Liver (tissue), 9 donors: ENCODE results near the gene PF4V1. TPM values are rescaled to one million over a fixed set of nuclear protein-coding genes. Genes with fewer than 3 reads are reported as not detected.

Source experiments
- DNase-seq: peaks from one replicate; pipeline ENCODE4 v3.0.0-alpha.2; 2017; ENCODE audit warnings: low spot score
- H3K27ac ChIP-seq, 2 donors: one replicate each; pipeline ENCODE4 v1.7.0; 2013; ENCODE audit warnings: inconsistent platforms in 2 of 2, low read length in 2 of 2, control low read depth in 1 of 2, low read depth in 1 of 2, mild to moderate bottlenecking in 1 of 2
- H3K27me3 ChIP-seq, 4 donors: one replicate each; pipeline versions ENCODE4 v1.6.1 to v1.7.0; 2013; ENCODE audit warnings: low read length in 3 of 4, inconsistent platforms in 1 of 4, mild to moderate bottlenecking in 1 of 4, moderate library complexity in 1 of 4; ENCODE audit not compliant: control insufficient read depth in 4 of 4, insufficient read depth in 4 of 4
- H3K36me3 ChIP-seq, 4 donors: one replicate each; pipeline versions ENCODE4 v1.6.1 to v1.7.0; 2013; ENCODE audit warnings: low read length in 3 of 4, mild to moderate bottlenecking in 3 of 4, low read depth in 1 of 4, moderate library complexity in 1 of 4; ENCODE audit not compliant: control insufficient read depth in 4 of 4, insufficient read depth in 3 of 4
- H3K4me1 ChIP-seq, 4 donors: one replicate each; pipeline versions ENCODE4 v1.6.1 to v1.7.0; 2013; ENCODE audit warnings: low read length in 3 of 4, mild to moderate bottlenecking in 3 of 4, moderate library complexity in 1 of 4; ENCODE audit not compliant: control insufficient read depth in 4 of 4, insufficient read depth in 4 of 4
- H3K4me3 ChIP-seq, 3 donors: one replicate each; pipeline versions ENCODE4 v1.6.1 to v1.7.0; 2013; ENCODE audit warnings: low read length in 3 of 3, control low read depth in 1 of 3, low read depth in 1 of 3, mild to moderate bottlenecking in 1 of 3
- H3K9ac ChIP-seq, 2 donors: one replicate each; pipeline ENCODE4 v1.7.0; 2013; ENCODE audit warnings: low read length in 2 of 2, mild to moderate bottlenecking in 2 of 2, moderate library complexity in 2 of 2, control low read depth in 1 of 2, low read depth in 1 of 2
- H3K9me3 ChIP-seq, 4 donors: one replicate each; pipeline versions ENCODE4 v1.6.1 to v1.7.0; 2013; ENCODE audit warnings: low read length in 3 of 4; ENCODE audit not compliant: control insufficient read depth in 4 of 4
- EGR1 ChIP-seq, 2 donors: IDR thresholded peaks; 2 replicates each; pipeline ENCODE4 v1.6.1; 2016 to 2018; ENCODE audit warnings: antibody characterized with exemption in 2 of 2, low read depth in 2 of 2
- FOXA1 ChIP-seq: IDR thresholded peaks from 2 replicates; pipeline ENCODE4 v1.6.1; 2016; ENCODE audit warnings: antibody characterized with exemption
- FOXA2 ChIP-seq: IDR thresholded peaks from 2 replicates; pipeline ENCODE4 v1.6.1; 2016; ENCODE audit warnings: antibody characterized with exemption
- GABPA ChIP-seq, 2 donors: IDR thresholded peaks in 1 of 2; conservative IDR thresholded peaks in 1 of 2; 2 replicates each; pipeline ENCODE4 v1.6.1; 2016; ENCODE audit warnings: antibody characterized with exemption in 2 of 2, mild to moderate bottlenecking in 1 of 2, moderate library complexity in 1 of 2
- HNF4A ChIP-seq, 2 donors: conservative IDR thresholded peaks; 2 replicates each; pipeline ENCODE4 v1.6.1; 2016; ENCODE audit warnings: antibody characterized with exemption in 2 of 2, mild to moderate bottlenecking in 2 of 2
- JUND ChIP-seq, 2 donors: IDR thresholded peaks; 2 replicates each; pipeline ENCODE4 v1.6.1; 2016; ENCODE audit warnings: antibody characterized with exemption in 2 of 2
- MAX ChIP-seq: IDR thresholded peaks from 2 replicates; pipeline ENCODE4 v1.6.1; 2016; ENCODE audit warnings: antibody characterized with exemption
- RAD21 ChIP-seq, 2 donors: IDR thresholded peaks; 2 replicates each; pipeline ENCODE4 v1.6.1; 2016; ENCODE audit warnings: antibody characterized with exemption in 2 of 2, mild to moderate bottlenecking in 2 of 2
- RXRA ChIP-seq, 2 donors: IDR thresholded peaks; 2 replicates each; pipeline ENCODE4 v1.6.1; 2017 to 2018; ENCODE audit warnings: antibody characterized with exemption in 2 of 2, mild to moderate bottlenecking in 1 of 2
- SP1 ChIP-seq: IDR thresholded peaks from 2 replicates; pipeline ENCODE4 v1.6.1; 2018; ENCODE audit warnings: antibody characterized with exemption, mild to moderate bottlenecking
- TAF1 ChIP-seq: conservative IDR thresholded peaks from 2 replicates; pipeline ENCODE4 v1.6.1; 2016; ENCODE audit warnings: antibody characterized with exemption, mild to moderate bottlenecking
- YY1 ChIP-seq: IDR thresholded peaks from 2 replicates; pipeline ENCODE4 v1.6.1; 2016; ENCODE audit warnings: antibody characterized with exemption, mild to moderate bottlenecking
- WGBS: extraction: QIAGEN DNeasy Blood & Tissue Kit; methylation state at CpG from one replicate; pipeline ENCODE4 v1.1.7; 2013; 5-methylcytosine and 5-hydroxymethylcytosine counted together
- polyA plus RNA-seq, 2 donors: library from polyadenylated mRNA; stranded (reverse) in 1 of 2; unstranded in 1 of 2; fragments of 200-250 nt in 1 of 2; fragments of >200 nt in 1 of 2; fragmentation: Nextera tagmentation in 1 of 2; extraction: Ambion mirVana in 1 of 2; gene quantifications; one replicate each; pipeline versions ENCODE4 v1.2.1 to v1.2.3, GENCODE V29; 2013 to 2015
- total RNA-seq, 2 donors: library from RNA; depleted of rRNA; stranded (reverse); fragments of >200 nt; gene quantifications; one replicate each; pipeline ENCODE4 v1.2.3, GENCODE V29; 2014
- TF ChIP-seq, protein P1 (sequence below): IDR thresholded peaks from 2 replicates; pipeline ENCODE4 v1.6.1; 2016; ENCODE audit warnings: antibody characterized with exemption
- TF ChIP-seq, protein P2 (sequence below): IDR thresholded peaks from 2 replicates; pipeline ENCODE4 v1.6.1; 2016; ENCODE audit warnings: antibody characterized with exemption
- TF ChIP-seq, protein P3 (sequence below): fragments of 150-350 bp; IDR thresholded peaks from 2 replicates; pipeline ENCODE4 v1.5.1; 2017; ENCODE audit warnings: improper control_type of control experiment, low read depth, low read length; ENCODE audit not compliant: missing input control
- TF ChIP-seq, protein P4 (sequence below): IDR thresholded peaks from 2 replicates; pipeline ENCODE4 v1.6.1; 2016; ENCODE audit warnings: antibody characterized with exemption, mild to moderate bottlenecking
- donor health status: healthy.
- donor health status: healthy.
- donor health status: healthy.
- donor health status: healthy.
- donor health status: healthy.

PF4V1 gene
- total and polyA plus RNA-seq, 4 donors: 0.16 to 3.4 (median 0.74) TPM; not detected in 1

DNA sequence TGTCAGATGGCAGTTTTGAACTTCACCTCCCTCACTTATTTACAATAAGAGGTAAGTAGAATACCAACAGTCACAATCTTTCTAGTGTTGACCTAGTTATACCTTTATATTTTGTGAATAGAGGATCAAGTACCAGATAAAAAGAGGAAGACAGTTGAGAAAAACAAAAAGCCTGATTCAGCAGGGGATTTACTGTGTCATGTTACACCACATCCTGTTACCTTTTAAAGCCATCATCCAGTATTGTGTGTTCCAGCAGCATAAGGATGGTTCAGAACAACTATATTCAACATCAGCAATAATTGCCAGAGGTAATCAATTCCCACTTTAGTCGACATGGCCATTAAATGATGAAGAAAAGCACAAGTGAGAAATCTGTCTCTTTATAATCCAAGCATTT lies 38.0 kb upstream of the PF4V1 start:
- WGBS: 58% methylated on average over 1 of the region's 1 CpG
- Histone ChIP-seq H3K4me3 (no peak overlapping the region), H3K9me3 (no peaks in the 10 kb centered on the region)

GRCh38 chr4:73816814-73817213 lies 36.3 kb upstream of the PF4V1 start:
- no peak for DNase-seq
- WGBS: 63% methylated on average over 3 of the region's 3 CpGs
- no peak overlapping the region for H3K27ac ChIP-seq
- no peaks in the 10 kb centered on the region for H3K36me3 ChIP-seq
- no peaks in the 10 kb centered on the region for H3K4me1 ChIP-seq
- H3K4me3 ChIP-seq: no peak overlapping the region
- no peaks in the 10 kb centered on the region for H3K9me3 ChIP-seq
- no peak overlapping the region for H3K9ac ChIP-seq
- no peaks in the 10 kb centered on the region for H3K27me3 ChIP-seq
- TF ChIP-seq MAX (no peak), SP1 (no peak), FOXA2 (no peak)

More for the DNA sequence above, 38.0 kb upstream of the PF4V1 start:
- Histone ChIP-seq H3K27me3 (no peaks in the 10 kb centered on the region), H3K36me3 (no peaks in the 10 kb centered on the region), H3K9ac (no peak overlapping the region), H3K27ac (no peak overlapping the region), H3K4me1 (no peaks in the 10 kb centered on the region)
- TF ChIP-seq HNF4A (conservative IDR thresholded peaks at IDR 0.05): no peak
- no peak for TF ChIP-seq JUND (IDR thresholded peaks at IDR 0.05)
- TF ChIP-seq FOXA2: no peak
- TF ChIP-seq, protein P1, sequence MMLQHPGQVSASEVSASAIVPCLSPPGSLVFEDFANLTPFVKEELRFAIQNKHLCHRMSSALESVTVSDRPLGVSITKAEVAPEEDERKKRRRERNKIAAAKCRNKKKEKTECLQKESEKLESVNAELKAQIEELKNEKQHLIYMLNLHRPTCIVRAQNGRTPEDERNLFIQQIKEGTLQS: no peak
- TF ChIP-seq FOXA1: no peak
- no peak for TF ChIP-seq GABPA (IDR thresholded peaks at IDR 0.05 in 1 of 2, conservative IDR thresholded peaks at IDR 0.05 in 1 of 2)
- no peak for TF ChIP-seq MAX
- TF ChIP-seq, protein P2, sequence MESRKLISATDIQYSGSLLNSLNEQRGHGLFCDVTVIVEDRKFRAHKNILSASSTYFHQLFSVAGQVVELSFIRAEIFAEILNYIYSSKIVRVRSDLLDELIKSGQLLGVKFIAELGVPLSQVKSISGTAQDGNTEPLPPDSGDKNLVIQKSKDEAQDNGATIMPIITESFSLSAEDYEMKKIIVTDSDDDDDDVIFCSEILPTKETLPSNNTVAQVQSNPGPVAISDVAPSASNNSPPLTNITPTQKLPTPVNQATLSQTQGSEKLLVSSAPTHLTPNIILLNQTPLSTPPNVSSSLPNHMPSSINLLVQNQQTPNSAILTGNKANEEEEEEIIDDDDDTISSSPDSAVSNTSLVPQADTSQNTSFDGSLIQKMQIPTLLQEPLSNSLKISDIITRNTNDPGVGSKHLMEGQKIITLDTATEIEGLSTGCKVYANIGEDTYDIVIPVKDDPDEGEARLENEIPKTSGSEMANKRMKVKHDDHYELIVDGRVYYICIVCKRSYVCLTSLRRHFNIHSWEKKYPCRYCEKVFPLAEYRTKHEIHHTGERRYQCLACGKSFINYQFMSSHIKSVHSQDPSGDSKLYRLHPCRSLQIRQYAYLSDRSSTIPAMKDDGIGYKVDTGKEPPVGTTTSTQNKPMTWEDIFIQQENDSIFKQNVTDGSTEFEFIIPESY: no peak
- TF ChIP-seq EGR1 (IDR thresholded peaks at IDR 0.05; ENCODE audit: low read depth in 2 of 2): no peak
- TF ChIP-seq, protein P3, sequence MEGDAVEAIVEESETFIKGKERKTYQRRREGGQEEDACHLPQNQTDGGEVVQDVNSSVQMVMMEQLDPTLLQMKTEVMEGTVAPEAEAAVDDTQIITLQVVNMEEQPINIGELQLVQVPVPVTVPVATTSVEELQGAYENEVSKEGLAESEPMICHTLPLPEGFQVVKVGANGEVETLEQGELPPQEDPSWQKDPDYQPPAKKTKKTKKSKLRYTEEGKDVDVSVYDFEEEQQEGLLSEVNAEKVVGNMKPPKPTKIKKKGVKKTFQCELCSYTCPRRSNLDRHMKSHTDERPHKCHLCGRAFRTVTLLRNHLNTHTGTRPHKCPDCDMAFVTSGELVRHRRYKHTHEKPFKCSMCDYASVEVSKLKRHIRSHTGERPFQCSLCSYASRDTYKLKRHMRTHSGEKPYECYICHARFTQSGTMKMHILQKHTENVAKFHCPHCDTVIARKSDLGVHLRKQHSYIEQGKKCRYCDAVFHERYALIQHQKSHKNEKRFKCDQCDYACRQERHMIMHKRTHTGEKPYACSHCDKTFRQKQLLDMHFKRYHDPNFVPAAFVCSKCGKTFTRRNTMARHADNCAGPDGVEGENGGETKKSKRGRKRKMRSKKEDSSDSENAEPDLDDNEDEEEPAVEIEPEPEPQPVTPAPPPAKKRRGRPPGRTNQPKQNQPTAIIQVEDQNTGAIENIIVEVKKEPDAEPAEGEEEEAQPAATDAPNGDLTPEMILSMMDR: no peak
- no peak for TF ChIP-seq YY1
- no peak for TF ChIP-seq SP1
- TF ChIP-seq RAD21 (IDR thresholded peaks at IDR 0.05): no peak
- no peak for TF ChIP-seq RXRA (IDR thresholded peaks at IDR 0.05)
- no peak for TF ChIP-seq TAF1
- TF ChIP-seq, protein P4, sequence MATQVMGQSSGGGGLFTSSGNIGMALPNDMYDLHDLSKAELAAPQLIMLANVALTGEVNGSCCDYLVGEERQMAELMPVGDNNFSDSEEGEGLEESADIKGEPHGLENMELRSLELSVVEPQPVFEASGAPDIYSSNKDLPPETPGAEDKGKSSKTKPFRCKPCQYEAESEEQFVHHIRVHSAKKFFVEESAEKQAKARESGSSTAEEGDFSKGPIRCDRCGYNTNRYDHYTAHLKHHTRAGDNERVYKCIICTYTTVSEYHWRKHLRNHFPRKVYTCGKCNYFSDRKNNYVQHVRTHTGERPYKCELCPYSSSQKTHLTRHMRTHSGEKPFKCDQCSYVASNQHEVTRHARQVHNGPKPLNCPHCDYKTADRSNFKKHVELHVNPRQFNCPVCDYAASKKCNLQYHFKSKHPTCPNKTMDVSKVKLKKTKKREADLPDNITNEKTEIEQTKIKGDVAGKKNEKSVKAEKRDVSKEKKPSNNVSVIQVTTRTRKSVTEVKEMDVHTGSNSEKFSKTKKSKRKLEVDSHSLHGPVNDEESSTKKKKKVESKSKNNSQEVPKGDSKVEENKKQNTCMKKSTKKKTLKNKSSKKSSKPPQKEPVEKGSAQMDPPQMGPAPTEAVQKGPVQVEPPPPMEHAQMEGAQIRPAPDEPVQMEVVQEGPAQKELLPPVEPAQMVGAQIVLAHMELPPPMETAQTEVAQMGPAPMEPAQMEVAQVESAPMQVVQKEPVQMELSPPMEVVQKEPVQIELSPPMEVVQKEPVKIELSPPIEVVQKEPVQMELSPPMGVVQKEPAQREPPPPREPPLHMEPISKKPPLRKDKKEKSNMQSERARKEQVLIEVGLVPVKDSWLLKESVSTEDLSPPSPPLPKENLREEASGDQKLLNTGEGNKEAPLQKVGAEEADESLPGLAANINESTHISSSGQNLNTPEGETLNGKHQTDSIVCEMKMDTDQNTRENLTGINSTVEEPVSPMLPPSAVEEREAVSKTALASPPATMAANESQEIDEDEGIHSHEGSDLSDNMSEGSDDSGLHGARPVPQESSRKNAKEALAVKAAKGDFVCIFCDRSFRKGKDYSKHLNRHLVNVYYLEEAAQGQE: no peak
- no peak for DNase-seq
